ENCODE measurements around the gene RBMXL3. TPM values are rescaled to one million over a fixed set of nuclear protein-coding genes. Genes with fewer than 3 reads are reported as not detected.
"Not testable (repeated sequence)": the region's sequence is repeated elsewhere in the genome, so short reads cannot be mapped to it uniquely, and the experiment has no call there.

RBMXL3 gene
- total and polyA plus RNA-seq, 10 donors: not detected

GRCh38 chrX:115190636-115191489 lies 1.7 kb downstream of the RBMXL3 start:
- no peak overlapping the region for H3K27ac ChIP-seq
- 92 to 96% (median 95%) methylated on average over 17 to 64 of the region's 64 CpGs for WGBS, 5 donors
- no peak overlapping the region for H3K4me3 ChIP-seq
- H3K9me3 ChIP-seq: peaks cover 0 to 21% (median 15%) of the 10 kb centered on the region in 8 donors
- no peaks in the 10 kb centered on the region for H3K4me1 ChIP-seq
- H3K27me3 ChIP-seq (replicated peaks in 1 of 7): no peaks in the 10 kb centered on the region
- intact Hi-C loops (cut with DNase I; ENCODE audit: low total_unique reads): no loop called here
- no peak for DNase-seq
- TF ChIP-seq POLR2A (IDR thresholded peaks at IDR 0.05) (no peak), CTCF (IDR thresholded peaks at IDR 0.05 in 8 of 11, conservative IDR thresholded peaks at IDR 0.05 in 3 of 11) (no peak), POLR2AphosphoS5 (IDR thresholded peaks at IDR 0.05) (no peak)
- H3K36me3 ChIP-seq: no peaks in the 10 kb centered on the region

GRCh38 chrX:115191490-115192243 lies 2.5 kb downstream of the RBMXL3 start:
- TF ChIP-seq CTCF (IDR thresholded peaks at IDR 0.05 in 8 of 11, conservative IDR thresholded peaks at IDR 0.05 in 3 of 11): no peak
- no peak for TF ChIP-seq POLR2A (IDR thresholded peaks at IDR 0.05)
- no peak for TF ChIP-seq POLR2AphosphoS5 (IDR thresholded peaks at IDR 0.05)
- 94 to 98% (median 94%) methylated on average over 8 to 64 of the region's 64 CpGs for WGBS, 5 donors
- H3K27ac ChIP-seq: no peak overlapping the region
- intact Hi-C loops (cut with DNase I; ENCODE audit: low total_unique reads): no loop called here
- H3K9me3 ChIP-seq: peaks cover 0 to 21% (median 15%) of the 10 kb centered on the region in 8 donors
- H3K4me3 ChIP-seq: no peak overlapping the region
- H3K27me3 ChIP-seq (replicated peaks in 1 of 7): no peaks in the 10 kb centered on the region
- H3K36me3 ChIP-seq: no peaks in the 10 kb centered on the region
- no peak for DNase-seq
- no peaks in the 10 kb centered on the region for H3K4me1 ChIP-seq

GRCh38 chrX:115192244-115192700 lies 3.1 kb downstream of the RBMXL3 start:
- Histone ChIP-seq H3K27me3 (replicated peaks in 1 of 7) (no peaks in the 10 kb centered on the region), H3K27ac (no peak overlapping the region), H3K36me3 (no peaks in the 10 kb centered on the region), H3K4me1 (no peaks in the 10 kb centered on the region), H3K9me3 (peaks cover 0 to 21% (median 15%) of the 10 kb centered on the region in 8 donors), H3K4me3 (no peak overlapping the region)
- intact Hi-C loops (cut with DNase I; ENCODE audit: low total_unique reads): no loop called here
- DNase-seq: no peak
- TF ChIP-seq CTCF (IDR thresholded peaks at IDR 0.05 in 8 of 11, conservative IDR thresholded peaks at IDR 0.05 in 3 of 11) (no peak), POLR2A (IDR thresholded peaks at IDR 0.05) (no peak)
- WGBS, 5 donors: 92 to 98% (median 93%) methylated on average over 20 to 35 of the region's 35 CpGs

- intact Hi-C loops (cut with DNase I; ENCODE audit: low total_unique reads): no loop called here
- Histone ChIP-seq H3K4me3 (no peak overlapping the region), H3K4me1 (no peaks in the 10 kb centered on the region), H3K36me3 (no peaks in the 10 kb centered on the region), H3K27me3 (replicated peaks in 1 of 7) (no peaks in the 10 kb centered on the region), H3K9me3 (peaks cover 4 to 41% (median 14%) of the 10 kb centered on the region in 8 donors), H3K27ac (no peak overlapping the region)
- TF ChIP-seq POLR2AphosphoS5 (IDR thresholded peaks at IDR 0.05) (no peak), CTCF (IDR thresholded peaks at IDR 0.05 in 8 of 11, conservative IDR thresholded peaks at IDR 0.05 in 3 of 11) (no peak), POLR2A (IDR thresholded peaks at IDR 0.05) (no peak)
- whole genome bisulfite sequencing, 5 donors: 60 to 83% (median 73%) methylated on average over 1 of the region's 1 CpG
- DNase-seq: no peak
Observed at GRCh38 chrX:115204040-115204439, 14.8 kb downstream of the RBMXL3 start.

- H3K36me3 ChIP-seq; H3K27ac ChIP-seq; H3K9me3 ChIP-seq; H3K27me3 ChIP-seq (replicated peaks in 1 of 7); H3K4me1 ChIP-seq; H3K4me3 ChIP-seq; DNase-seq; intact Hi-C loops (cut with DNase I; ENCODE audit: low total_unique reads): not testable (repeated sequence)
Observed at GRCh38 chrX:115209547-115209946, 20.3 kb downstream of the RBMXL3 start.
